HuH-7.5 (cell line): ENCODE data around the gene PRR12.

Experiments
- DNase-seq: peaks from one replicate; pipeline ENCODE4 v3.0.0; 2011; ENCODE audit warnings: low spot score

Gene PRR12

DNA sequence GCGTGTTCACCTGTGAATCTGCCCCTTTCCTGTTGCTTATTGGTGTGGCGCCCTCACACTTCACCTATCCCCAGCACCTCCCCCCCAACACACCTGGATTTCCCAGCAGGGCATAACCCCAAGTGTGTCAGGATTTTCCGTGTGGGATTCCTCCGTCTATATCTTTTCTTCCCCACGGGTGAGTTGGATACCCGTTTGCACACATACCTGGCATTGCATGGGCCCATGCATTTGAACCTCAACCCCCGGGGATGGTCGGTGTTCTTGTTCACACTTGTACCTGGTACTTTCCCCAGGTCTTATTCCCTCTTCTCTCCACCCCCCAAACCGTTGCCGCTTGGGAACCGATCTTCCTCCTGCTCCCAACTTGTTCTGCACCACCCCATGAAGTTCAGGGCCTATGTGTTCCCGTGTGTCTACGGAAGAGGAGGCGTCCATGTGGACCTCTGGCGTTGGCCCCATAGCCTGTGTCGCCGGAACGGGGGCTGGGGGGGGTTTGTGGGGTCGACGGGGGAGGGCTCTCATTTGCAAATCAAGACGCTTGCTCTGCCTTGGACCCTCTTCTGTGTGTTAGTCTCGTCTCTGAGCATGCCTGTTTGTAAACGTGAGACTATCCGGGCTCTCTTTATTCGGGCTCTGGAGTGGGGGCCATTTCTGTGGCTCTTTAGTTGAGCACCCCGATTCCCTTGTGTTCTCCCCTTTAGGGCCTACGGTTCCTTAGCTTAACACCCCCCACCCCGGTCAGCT is 1.7 kb downstream of the PRR12 start:
- no peak for DNase-seq

DNA sequence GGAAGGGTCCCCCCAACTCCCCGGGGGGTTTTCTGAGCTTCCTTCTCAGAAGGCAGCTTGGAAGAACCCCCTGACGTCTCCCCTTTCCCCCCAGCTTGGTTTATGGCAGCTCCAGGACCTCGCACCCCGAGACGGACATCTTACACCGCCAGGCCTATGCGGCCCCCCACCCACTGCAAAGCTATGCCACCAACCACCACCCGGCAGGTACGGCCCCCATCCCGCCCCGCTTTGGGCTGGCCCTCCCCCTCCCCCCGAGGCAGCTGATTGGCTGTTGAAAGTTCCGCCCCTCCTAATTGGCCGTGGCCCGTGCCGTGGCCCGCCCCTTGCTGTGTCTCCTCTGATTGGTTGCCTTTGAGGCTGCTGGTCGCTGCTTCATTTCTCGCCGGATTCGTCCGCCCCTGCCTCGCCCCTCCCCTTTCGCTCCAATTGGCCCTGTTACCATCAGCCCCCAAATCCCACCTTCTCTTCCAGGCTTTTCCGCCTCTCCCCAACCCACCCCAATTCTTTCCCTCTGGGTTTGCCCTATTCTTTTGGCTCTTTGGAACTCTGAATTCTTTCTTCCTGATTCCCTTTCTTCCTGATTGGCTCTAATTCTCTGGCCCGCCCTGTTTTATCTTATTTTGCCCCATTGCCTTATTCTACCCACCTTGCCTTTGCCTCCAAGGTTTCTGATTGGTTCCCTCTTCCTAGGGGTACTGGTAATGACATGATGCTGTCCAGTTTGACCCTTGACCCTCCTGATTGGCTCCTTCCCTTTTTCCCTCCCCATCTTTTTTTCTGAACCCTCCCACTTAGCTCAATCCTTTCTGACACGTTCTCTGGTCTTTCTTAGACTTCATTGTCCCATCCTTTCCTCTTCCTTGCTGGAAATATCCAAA is 2.5 kb downstream of the PRR12 start:
- DNase-seq, result peak; percentile 84

DNA sequence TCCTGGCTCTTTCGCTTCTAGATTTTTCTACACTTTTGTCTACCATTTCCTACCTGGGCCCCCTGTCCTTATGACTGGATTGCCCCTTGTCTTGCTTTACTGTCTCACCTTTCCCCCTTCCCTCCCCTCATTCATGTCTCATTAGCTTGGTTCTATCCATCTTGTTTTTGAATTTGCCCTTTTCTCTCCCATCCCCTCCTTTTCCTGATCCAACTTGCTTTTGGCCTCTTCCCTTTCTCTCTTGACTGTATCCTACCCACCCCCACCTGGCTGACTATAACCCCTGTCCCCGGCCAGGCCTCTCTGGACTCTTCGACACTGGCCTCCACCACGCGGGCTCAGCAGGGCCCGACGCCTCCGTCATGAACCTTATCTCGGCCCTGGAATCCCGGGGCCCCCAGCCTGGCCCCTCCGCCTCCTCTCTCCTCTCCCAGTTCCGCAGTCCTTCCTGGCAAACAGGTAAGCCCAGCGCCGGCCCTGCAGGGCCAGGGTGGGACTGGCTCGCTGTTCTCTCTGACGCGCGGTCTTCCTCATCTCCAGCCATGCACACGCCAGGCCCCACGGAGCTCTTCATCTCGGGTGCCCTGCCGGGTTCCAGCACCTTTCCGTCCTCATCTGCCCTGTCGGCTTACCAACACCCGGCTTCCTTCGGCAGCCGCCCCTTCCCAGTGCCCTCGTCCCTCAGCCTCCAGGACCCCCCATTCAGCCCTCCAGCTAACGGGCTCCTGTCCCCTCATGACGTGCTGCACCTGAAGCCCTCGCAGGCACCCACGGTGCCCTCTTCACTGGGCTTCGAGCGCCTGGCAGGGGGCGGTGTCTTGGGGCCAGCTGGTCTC is 3.4 kb downstream of the PRR12 start:
- no peak for DNase-seq

DNA sequence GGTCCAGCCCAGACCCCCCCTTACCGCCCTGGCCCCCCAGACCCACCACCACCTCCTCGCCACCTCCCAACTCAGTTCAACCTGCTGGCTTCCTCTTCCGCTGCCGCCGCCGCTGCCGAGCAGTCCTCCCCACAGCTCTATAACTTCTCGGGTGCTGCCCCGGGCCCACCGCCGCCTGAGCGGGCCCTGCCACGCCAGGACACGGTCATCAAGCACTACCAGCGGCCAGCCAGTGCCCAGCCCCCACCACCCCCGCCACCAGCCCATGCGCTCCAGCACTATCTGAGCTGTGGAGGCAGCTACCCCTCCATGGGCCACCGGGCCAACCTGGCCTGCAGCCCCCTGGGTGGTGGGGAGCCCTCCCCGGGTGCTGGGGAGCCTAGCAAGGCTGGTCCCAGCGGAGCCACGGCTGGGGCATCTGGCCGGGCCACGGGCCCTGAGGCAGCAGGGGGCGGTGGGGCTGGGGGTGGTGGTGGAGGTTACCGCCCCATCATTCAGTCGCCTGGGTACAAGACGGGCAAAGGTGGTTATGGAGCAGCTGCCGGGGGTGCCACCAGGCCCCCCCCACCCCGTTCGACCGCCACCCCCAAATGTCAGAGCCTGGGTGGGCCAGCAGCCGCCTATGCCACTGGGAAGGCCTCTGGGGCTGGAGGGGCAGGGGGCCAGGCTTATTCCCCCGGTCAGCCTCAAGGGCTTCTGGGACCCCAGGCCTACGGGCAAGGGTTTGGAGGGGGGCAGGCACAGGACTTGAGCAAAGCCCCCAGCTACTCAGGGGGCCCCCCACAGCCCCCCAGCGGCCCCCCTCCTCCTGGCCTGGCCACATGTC is 4.2 kb downstream of the PRR12 start:
- no peak for DNase-seq

DNA sequence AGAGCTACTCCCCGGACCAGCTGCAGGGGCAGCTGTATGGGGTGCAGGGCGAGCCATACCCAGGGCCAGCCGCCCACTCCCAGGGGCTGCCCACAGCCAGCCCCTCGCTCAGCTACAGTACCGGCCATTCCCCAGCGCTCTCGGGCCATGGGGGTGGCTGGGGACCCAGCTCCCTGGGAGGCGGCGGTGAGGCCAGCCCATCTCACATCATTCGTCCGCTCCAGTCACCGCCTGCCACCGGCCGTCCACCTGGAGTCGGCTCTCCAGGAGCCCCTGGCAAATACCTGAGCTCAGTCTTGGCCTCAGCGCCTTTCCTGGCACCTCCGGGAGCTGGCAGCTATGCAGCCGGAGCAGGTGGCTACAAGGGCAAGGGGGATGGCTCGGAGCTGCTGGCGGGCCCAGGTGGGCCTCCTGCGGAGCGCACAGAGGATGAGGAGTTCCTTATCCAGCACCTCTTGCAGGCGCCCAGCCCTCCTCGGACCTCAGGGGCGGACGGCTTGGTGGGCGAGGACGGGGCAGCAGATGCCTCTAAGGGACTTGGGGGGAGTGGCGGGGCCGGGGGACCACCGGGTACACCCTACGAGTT is 4.9 kb downstream of the PRR12 start:
- DNase-seq, result no peak

DNA sequence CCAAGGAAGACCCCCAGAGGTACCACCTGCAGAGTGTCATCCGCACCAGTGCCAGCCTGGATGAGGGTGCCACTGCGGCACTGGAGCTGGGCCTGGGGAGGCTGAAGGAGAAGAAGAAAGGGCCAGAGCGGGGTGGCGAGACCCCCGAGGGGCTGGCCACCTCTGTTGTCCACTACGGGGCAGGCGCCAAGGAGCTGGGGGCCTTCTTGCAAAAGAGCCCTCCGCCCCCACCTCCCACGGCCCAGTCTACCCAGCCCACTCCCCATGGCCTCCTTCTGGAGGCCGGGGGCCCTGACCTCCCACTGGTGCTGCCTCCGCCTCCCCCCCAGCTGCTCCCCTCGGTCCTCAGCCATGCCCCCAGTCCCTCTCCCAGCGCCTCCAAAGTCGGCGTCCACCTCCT is 5.4 kb downstream of the PRR12 start:
- no peak for DNase-seq

DNA sequence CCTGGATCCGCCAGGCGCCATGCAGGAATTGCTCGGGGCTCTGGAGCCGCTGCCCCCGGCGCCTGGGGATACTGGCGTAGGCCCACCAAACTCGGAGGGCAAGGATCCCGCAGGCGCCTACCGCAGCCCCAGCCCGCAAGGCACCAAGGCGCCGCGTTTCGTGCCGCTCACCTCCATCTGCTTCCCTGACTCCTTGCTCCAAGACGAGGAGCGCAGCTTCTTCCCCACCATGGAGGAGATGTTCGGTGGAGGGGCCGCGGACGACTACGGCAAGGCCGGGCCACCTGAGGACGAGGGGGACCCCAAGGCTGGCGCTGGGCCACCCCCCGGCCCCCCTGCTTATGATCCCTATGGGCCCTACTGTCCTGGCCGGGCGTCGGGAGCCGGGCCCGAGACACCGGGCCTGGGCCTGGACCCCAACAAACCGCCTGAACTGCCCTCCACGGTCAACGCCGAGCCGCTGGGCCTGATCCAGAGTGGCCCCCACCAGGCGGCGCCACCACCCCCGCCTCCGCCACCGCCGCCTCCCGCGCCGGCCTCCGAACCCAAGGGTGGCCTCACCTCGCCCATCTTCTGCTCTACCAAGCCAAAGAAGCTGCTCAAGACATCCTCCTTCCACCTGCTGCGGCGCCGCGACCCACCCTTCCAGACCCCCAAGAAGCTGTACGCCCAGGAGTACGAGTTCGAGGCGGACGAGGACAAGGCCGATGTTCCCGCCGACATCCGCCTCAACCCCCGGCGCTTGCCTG is 6.1 kb downstream of the PRR12 start:
- DNase-seq, result no peak

DNA sequence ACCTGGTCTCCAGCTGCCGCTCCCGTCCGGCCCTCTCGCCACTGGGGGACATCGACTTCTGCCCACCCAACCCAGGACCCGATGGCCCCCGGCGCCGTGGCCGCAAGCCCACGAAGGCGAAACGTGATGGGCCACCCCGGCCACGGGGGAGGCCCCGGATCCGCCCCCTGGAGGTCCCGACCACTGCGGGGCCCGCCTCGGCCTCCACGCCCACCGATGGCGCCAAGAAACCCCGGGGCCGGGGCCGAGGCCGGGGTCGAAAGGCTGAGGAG is 6.7 kb downstream of the PRR12 start:
- DNase-seq, result no peak

DNA sequence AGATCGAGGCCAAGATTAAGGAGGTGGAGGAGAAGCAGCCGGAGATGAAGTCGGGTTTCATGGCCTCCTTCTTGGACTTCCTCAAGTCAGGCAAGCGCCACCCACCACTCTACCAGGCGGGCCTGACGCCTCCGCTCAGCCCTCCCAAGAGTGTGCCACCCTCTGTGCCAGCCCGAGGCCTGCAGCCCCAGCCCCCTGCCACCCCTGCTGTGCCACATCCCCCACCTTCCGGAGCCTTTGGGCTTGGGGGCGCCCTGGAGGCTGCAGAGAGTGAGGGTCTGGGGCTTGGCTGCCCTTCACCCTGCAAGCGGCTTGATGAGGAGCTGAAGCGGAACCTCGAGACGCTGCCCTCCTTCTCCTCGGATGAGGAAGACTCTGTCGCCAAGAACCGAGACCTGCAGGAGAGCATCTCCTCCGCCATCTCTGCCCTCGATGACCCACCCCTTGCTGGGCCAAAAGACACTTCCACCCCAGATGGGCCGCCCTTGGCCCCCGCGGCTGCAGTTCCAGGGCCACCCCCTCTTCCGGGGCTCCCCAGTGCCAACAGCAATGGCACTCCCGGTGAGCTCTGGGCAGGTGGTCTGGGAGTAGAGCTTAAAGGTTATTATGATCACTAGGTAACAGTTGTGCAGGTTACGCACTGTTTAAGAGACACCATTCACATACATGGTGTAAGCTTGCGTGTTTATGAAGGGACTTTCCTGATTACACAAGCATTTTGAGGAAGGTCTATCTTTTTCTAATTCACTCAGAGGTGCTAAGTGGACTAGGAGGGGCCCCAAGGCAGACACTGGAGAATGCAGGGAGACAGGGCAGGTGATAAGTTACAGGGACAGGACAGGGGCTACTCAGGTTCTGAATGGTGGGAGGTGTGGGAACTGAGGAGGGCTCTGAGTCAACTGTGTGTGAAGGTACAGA is 8.7 kb downstream of the PRR12 start:
- DNase-seq, result peak; percentile 20

DNA sequence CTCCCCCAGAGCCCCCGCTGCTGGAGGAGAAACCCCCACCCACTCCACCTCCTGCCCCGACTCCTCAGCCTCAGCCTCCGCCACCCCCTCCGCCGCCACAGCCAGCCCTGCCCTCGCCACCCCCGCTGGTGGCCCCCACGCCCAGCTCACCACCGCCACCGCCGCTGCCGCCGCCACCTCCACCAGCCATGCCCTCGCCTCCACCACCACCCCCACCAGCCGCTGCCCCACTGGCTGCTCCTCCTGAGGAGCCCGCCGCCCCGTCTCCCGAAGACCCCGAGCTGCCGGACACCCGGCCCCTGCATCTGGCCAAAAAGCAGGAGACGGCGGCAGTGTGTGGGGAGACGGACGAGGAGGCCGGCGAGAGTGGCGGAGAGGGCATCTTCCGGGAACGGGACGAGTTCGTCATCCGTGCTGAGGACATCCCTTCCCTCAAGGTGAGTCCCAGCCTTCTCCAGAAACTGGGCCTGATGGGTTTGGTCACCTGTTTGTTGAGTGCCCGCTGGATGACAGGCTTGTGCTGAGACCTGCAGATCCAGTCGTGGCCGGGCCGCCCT is 10.6 kb downstream of the PRR12 start:
- DNase-seq, result no peak

DNA sequence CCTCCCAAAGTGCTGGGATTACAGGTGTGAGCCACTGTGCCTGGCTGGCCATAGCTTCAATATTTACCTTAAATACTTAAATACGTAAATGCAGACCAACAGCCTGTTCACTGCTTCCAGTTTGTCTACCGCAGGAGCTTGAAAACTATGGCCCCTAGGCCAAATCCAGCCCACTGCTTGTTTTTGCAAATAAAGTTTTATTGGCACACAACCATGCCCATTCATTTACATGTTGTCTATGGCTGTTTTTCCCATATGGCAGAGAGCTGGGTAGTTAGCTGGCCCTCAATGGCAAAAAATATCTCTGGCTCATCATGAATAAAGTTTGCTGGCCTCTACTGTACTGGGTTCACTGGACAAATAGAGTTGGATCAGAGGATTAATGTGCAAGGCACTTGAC is 11.8 kb downstream of the PRR12 start:
- DNase-seq, result no peak

DNA sequence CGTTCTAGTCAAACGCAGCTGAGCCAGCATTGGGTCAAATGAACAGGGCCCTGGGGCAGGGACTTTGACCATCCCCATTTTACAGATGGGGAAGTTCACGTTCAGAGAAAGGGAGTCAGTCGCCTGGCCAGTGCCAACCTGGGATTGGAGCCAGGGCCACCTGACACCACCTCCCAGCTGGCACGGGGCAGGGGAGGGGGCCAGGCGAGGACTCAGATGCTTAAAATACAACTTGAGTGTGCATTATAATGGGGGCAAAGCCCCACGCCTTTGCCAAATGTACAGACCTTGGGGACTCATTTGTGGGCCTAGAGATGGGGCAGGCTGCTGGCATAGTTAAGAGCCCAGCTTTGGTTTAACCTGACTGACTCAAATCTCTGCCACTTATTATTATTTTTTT is 14.6 kb downstream of the PRR12 start:
- no peak for DNase-seq

DNA sequence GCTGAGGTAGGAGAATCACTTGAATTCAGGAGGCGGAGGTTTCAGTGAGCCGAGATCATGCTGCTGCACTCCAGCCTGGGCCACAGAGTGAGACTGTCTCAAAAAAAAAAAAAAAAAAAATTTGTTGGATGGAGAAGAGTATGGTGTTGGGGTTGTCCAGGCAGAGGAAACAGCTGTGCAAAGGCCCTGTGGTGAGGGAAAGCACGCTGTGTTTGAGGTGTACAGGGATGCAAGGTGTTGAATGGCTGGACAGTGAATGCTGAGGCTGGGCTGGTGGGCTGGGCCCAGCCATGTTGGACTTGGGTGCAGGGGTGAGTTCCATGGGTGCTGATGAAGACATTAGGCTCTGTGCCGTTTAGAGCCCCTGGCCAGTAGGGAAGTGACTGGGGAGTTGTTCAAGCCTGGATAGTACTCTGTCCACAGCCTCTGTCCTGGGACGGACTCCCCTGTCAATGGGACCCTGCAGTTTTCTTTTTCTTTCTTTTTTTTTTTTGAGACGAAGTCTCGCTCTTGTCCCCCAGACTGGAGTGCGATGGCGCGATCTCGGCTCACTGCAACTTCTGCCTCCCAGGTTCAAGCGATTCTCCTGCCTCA is 18.6 kb downstream of the PRR12 start:
- no peak for DNase-seq

DNA sequence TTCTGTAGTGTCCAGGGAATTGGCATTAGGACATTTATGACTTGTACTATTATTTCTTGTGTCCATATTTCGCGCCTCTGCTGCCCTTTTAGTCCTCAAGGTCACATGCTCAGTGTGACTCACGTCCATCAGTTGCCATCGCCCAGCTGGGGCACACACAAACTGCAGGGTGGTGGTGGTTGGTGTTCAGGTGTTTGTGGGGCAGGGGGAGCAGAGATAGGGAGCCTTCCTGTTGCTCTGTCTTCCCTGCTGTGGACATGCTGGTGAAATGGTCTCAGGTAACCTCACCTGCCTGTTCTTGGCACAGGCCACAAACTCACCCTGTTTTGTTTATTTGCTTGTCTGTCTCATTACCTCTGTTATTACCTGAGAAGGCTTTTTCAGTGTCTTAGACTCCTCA is 22.4 kb downstream of the PRR12 start:
- no peak for DNase-seq

DNA sequence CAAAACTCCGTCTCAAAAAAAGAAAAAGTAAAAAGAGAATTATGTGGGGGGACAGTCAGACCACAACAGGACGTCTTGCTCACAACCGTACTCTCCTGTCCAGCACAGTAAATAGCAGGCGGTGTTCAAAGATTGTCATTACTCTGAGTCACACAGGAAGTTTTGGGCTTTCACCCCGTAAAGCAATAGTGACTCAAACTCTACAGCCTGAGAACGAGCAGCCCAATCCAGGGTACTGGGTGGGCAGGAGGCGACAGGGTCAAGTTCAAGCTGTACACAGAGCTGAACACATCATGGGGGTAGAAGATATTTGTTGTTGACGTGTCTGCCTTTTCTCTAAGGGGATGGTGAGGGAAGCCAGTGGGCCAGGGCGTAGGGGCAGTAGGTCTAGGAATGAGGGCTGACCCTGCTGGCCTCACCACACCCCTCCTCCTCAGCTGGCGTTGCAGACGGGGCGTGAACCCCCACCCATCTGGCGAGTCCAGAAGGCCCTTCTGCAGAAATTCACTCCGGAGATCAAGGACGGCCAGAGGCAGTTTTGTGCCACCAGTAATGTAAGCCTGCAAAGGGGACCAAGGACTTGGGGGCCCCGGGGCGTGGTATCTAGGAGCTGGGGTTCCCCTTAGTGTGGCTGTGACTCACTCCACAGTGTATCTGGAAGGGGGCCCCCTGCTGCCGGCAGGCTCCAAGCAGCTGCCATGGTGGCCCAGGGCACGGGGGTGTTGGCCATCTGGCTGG is 23.3 kb downstream of the PRR12 start:
- DNase-seq, result no peak

DNA sequence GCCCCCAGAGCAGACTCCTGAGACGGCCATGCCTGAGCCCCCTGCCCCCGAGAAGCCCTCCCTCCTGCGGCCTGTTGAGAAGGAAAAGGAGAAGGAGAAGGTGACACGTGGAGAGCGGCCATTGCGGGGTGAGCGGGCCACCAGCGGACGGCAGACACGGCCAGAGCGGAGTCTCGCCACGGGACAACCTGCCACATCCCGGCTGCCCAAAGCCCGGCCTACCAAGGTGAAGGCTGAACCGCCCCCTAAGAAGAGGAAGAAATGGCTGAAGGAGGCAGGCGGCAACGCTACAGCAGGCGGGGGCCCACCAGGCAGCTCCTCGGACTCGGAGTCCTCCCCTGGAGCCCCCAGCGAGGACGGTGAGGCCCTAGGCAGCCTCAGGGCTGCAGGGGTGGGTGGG is 24.9 kb downstream of the PRR12 start:
- no peak for DNase-seq

DNA sequence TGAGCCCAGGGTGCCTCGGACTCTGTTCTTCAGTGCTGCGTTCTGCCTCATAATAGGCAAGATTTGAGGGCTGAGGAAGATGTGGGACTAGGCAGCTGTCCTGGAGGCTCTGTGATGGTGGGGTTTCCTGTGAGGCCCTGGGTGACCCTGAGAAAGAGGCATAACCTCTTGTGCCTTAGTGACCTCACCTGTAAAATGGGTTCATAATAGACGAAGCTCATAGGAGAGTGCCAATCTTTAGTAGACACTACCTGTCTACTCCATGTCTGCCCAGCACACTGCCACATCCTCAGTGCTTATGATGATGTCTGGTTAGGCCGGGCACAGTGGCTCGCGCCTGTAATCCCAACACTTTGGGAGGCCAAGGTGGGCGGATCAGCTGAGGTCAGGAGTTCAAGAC is 25.6 kb downstream of the PRR12 start:
- DNase-seq, result no peak

DNA sequence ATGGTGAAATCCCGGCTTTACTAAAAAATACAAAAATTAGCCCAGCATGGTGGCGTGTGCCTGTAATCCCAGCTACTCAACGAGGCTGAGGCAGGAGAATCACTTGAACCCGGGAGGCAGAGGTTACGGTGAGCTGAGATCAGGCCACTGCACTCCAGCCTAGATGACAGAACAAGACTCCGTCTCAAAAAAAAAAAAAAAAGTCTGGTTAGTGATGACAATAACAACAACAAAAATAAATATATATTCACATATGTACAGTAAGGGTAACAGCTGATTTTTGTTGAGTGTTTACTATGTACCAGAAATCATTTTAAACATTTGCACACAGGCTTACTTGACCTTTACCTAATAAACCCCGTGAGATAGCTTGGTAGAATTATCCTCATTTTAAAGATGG is 26.0 kb downstream of the PRR12 start:
- no peak for DNase-seq
